ENCODE data around the gene PLXNA4. TPM values are rescaled to one million over a fixed set of nuclear protein-coding genes. Genes with fewer than 3 reads are reported as not detected.

Gene PLXNA4
- total RNA-seq, 1 donor from 2014 or later: 14.0 TPM

DNA sequence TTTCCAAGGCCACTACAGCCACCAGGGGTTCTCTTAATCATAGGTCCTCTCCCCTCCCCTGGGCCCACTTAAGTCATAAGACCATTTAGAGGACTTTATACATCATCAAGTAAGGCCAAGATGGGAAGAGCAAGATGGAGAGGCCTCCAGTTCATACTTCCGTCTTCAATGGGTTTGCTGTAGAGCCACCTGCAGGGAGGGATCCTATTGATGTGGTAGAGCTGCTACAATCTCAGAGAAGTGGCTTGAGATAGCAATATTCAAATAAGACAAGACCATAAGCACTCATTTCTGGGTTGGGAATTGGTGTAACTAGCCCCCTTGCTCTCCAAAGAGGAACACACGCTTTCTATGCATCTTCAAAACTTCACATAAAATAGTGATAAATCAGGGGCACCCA, 214.2 kb downstream of the PLXNA4 start:
- TF ChIP-seq, protein P1, sequence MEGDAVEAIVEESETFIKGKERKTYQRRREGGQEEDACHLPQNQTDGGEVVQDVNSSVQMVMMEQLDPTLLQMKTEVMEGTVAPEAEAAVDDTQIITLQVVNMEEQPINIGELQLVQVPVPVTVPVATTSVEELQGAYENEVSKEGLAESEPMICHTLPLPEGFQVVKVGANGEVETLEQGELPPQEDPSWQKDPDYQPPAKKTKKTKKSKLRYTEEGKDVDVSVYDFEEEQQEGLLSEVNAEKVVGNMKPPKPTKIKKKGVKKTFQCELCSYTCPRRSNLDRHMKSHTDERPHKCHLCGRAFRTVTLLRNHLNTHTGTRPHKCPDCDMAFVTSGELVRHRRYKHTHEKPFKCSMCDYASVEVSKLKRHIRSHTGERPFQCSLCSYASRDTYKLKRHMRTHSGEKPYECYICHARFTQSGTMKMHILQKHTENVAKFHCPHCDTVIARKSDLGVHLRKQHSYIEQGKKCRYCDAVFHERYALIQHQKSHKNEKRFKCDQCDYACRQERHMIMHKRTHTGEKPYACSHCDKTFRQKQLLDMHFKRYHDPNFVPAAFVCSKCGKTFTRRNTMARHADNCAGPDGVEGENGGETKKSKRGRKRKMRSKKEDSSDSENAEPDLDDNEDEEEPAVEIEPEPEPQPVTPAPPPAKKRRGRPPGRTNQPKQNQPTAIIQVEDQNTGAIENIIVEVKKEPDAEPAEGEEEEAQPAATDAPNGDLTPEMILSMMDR (IDR thresholded peaks at IDR 0.05): no peak
- TF ChIP-seq POLR2A (IDR thresholded peaks at IDR 0.05) (no peak), POLR2AphosphoS5 (IDR thresholded peaks at IDR 0.05; ENCODE audit: insufficient read depth in 1 of 2, low read depth in 1 of 2) (no peak)
- H3K36me3 ChIP-seq: no peaks in the 10 kb centered on the region
- no peak overlapping the region for H3K27ac ChIP-seq
- H3K27me3 ChIP-seq: no peaks in the 10 kb centered on the region
- H3K9me3 ChIP-seq: no peaks in the 10 kb centered on the region
- no peaks in the 10 kb centered on the region for H3K4me1 ChIP-seq
- intact Hi-C loops (cut with DNase I): no loop called here
- no peak for DNase-seq (ENCODE audit: extremely low spot score in 2 of 2)
- no peak overlapping the region for H3K4me3 ChIP-seq

DNA sequence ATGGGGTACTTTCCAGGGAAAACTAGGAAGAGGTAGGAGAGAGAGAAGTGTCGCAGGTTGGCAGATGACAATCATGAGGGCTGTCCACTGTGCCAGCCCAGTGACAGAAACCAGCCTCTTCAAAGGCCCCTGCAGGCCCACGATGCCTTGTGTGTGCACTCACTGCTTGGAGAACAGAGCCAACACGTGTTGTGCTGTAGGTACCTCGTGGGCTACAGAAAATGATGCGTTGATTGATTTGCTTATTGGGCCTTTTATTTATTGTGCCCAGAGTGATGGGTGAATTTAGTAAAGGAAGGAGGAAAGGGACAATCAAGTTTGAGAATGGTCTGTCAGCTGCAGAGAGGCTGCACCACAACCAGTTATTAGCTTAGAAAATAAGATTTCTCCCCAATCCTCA, 215.1 kb downstream of the PLXNA4 start:
- TF ChIP-seq POLR2AphosphoS5 (IDR thresholded peaks at IDR 0.05; ENCODE audit: insufficient read depth in 1 of 2, low read depth in 1 of 2) (no peak), POLR2A (IDR thresholded peaks at IDR 0.05) (no peak)
- TF ChIP-seq, protein P1 (IDR thresholded peaks at IDR 0.05): no peak
- intact Hi-C loops (cut with DNase I): no loop called here
- H3K27ac ChIP-seq: no peak overlapping the region

GRCh38 chr7:132359743-132360142, 216.5 kb downstream of the PLXNA4 start:
- DNase-seq (ENCODE audit: extremely low spot score in 2 of 2): no peak

More for the DNA sequence above, 215.1 kb downstream of the PLXNA4 start:
- Histone ChIP-seq H3K4me1 (no peaks in the 10 kb centered on the region), H3K9me3 (no peaks in the 10 kb centered on the region), H3K27me3 (no peaks in the 10 kb centered on the region), H3K4me3 (no peak overlapping the region), H3K36me3 (no peaks in the 10 kb centered on the region)
- DNase-seq (ENCODE audit: extremely low spot score in 2 of 2): no peak

DNA sequence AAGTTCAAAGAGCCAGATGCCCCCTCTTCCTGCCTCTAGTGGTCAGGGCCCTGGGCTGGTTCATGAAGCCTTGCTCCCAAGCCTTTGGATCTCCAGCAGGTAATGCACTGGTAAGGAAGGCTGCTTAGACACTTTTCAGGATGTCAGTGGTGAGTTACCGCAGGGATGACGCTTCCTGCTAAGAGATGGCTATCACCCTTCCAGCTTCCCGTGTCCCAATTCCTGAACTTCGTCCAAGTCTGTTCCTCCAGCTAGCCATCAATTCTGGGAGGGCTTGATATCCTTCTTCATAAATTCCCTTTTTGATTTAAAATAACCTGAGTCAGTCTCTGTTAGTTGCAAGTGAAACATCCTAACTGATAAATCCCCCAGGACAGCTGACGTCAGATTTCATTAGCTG, 221.2 kb downstream of the PLXNA4 start:
- Histone ChIP-seq H3K27me3 (no peaks in the 10 kb centered on the region), H3K4me3 (no peak overlapping the region), H3K4me1 (peaks cover 24% of the 10 kb centered on the region), H3K27ac (no peak overlapping the region), H3K36me3 (no peaks in the 10 kb centered on the region), H3K9me3 (no peaks in the 10 kb centered on the region)
- intact Hi-C loops (cut with DNase I): no loop called here
- no peak for DNase-seq (ENCODE audit: extremely low spot score in 2 of 2)
- TF ChIP-seq, protein P1 (IDR thresholded peaks at IDR 0.05): no peak
- no peak for TF ChIP-seq POLR2AphosphoS5 (IDR thresholded peaks at IDR 0.05; ENCODE audit: insufficient read depth in 1 of 2, low read depth in 1 of 2)
- no peak for TF ChIP-seq POLR2A (IDR thresholded peaks at IDR 0.05)

More at GRCh38 chr7:132359743-132360142, 216.5 kb downstream of the PLXNA4 start:
- Histone ChIP-seq H3K27ac (no peak overlapping the region), H3K27me3 (no peaks in the 10 kb centered on the region), H3K4me3 (no peak overlapping the region), H3K4me1 (no peaks in the 10 kb centered on the region), H3K36me3 (no peaks in the 10 kb centered on the region), H3K9me3 (no peaks in the 10 kb centered on the region)
- TF ChIP-seq POLR2AphosphoS5 (IDR thresholded peaks at IDR 0.05; ENCODE audit: insufficient read depth in 1 of 2, low read depth in 1 of 2) (no peak), POLR2A (IDR thresholded peaks at IDR 0.05) (no peak)
- TF ChIP-seq, protein P1 (IDR thresholded peaks at IDR 0.05): no peak
- intact Hi-C loops (cut with DNase I): no loop called here

GRCh38 chr7:132354527-132354926, 221.7 kb downstream of the PLXNA4 start:
- Histone ChIP-seq H3K36me3 (no peaks in the 10 kb centered on the region), H3K9me3 (no peaks in the 10 kb centered on the region), H3K27me3 (no peaks in the 10 kb centered on the region), H3K4me3 (no peak overlapping the region), H3K27ac (no peak overlapping the region), H3K4me1 (peaks cover 24% of the 10 kb centered on the region)
- no peak for TF ChIP-seq POLR2AphosphoS5 (IDR thresholded peaks at IDR 0.05; ENCODE audit: insufficient read depth in 1 of 2, low read depth in 1 of 2)
- TF ChIP-seq, protein P1 (IDR thresholded peaks at IDR 0.05): no peak
- TF ChIP-seq POLR2A (IDR thresholded peaks at IDR 0.05): no peak
- intact Hi-C loops (cut with DNase I): no loop called here
- no peak for DNase-seq (ENCODE audit: extremely low spot score in 2 of 2)

Measured in vagina (tissue), 2 donors.